Heart left ventricle (tissue), 13 donors: Measurements from ENCODE around the gene FAM24A.

Experiments
- POLR2A ChIP-seq, 2 donors: fragments of 450-650 bp; IDR thresholded peaks; one replicate each; pipeline ENCODE4 v1.6.1; 2017; ENCODE audit warnings: antibody characterized with exemption in 2 of 2, mild to moderate bottlenecking in 2 of 2, moderate library complexity in 2 of 2
- TF ChIP-seq, protein P1 (sequence below), 12 donors: fragments of 200-600 bp; sonication (generic) in 4 of 12; IDR thresholded peaks; one replicate each; pipeline versions ENCODE4 v1.5.0 to v1.8.0; 2018 to 2022; ENCODE audit warnings: antibody characterized with exemption in 12 of 12, mild to moderate bottlenecking in 5 of 12
- donor health status: ischemic (EF 13 %, LVEDD 7.1; RV severe dilation, severe dysfunction).
- donor health status: DM: no; HTN: yes; CAD: no.
- donor health status: DM: no; HTN: no; CAD: no.
- donor health status: ischemic (EF 25% LVEDD 6.9; RV normal size, moderate dysfunction).
- donor health status: ischemic (EF 25% LVEDD 5.7; RV mildly dilated, moderate dysfunction).
- donor health status: ischemic (EF 35%, LVEDD 5.7; RV mildly dilated, moderate dysfunction).
- donor health status: nonischemic (EF 11% LVEDD 7.7; RV severe dilation, severe dysfunction).
- donor health status: DM: yes; HTN: yes; CAD: no.
- donor health status: PGD.
- donor health status: ischemic (EF 29% LVEDD 5.4; RV normal size, mild dysfunction).
- donor health status: nonischemic (EF 23%, LVEDD 6.1; RV moderate dilation, normal function).

DNA sequence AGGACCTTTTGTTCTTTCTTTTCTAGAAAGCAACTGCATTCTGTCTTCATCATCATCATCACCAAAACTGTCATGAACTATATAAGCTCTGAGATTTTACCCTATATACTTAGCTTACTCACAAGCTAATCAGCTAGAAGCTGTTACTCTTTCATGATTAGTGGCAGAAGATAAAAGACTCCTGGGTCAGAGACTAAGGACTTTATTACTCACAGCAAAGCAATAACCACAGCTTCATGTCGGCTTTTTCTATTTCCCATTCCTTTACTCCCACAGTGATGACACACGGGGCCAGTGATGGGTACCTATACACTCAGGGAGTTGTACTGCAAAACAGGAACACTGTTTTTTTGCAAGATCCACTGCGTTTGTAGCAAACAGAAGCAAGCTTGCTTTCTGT, 52.0 kb downstream of the FAM24A start:
- TF ChIP-seq POLR2A (IDR thresholded peaks at IDR 0.05), result no peak
- TF ChIP-seq, protein P1, sequence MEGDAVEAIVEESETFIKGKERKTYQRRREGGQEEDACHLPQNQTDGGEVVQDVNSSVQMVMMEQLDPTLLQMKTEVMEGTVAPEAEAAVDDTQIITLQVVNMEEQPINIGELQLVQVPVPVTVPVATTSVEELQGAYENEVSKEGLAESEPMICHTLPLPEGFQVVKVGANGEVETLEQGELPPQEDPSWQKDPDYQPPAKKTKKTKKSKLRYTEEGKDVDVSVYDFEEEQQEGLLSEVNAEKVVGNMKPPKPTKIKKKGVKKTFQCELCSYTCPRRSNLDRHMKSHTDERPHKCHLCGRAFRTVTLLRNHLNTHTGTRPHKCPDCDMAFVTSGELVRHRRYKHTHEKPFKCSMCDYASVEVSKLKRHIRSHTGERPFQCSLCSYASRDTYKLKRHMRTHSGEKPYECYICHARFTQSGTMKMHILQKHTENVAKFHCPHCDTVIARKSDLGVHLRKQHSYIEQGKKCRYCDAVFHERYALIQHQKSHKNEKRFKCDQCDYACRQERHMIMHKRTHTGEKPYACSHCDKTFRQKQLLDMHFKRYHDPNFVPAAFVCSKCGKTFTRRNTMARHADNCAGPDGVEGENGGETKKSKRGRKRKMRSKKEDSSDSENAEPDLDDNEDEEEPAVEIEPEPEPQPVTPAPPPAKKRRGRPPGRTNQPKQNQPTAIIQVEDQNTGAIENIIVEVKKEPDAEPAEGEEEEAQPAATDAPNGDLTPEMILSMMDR (IDR thresholded peaks at IDR 0.05), result no peak
